Gastroesophageal sphincter (tissue), 4 donors: ENCODE results near the gene SLC3A2. TPM values are rescaled to one million over a fixed set of nuclear protein-coding genes. Genes with fewer than 3 reads are reported as not detected.
"Not testable (repeated sequence)": the region's sequence is repeated elsewhere in the genome, so short reads cannot be mapped to it uniquely, and the experiment has no call there.

Experiments
- ATAC-seq: fragments of 150-250 bp; one replicate; pipeline ENCODE4 v1.9.1; 2016; ENCODE audit warnings: mild to moderate bottlenecking, moderate library complexity
- H3K27ac ChIP-seq, 4 donors: fragments of 200-600 bp; sonication (generic) in 3 of 4; 1 replicate in 3 of 4; 2 replicates in 1 of 4; pipeline ENCODE4 v1.5.1; 2016 to 2019
- H3K27me3 ChIP-seq: fragments of 200-600 bp; sonication (generic); one replicate; pipeline ENCODE4 v1.5.1; 2019
- H3K36me3 ChIP-seq, 2 donors: fragments of 200-600 bp; sonication (generic); one replicate each; pipeline ENCODE4 v1.5.1; 2019; ENCODE audit warnings: control low read depth in 1 of 2
- H3K4me1 ChIP-seq, 3 donors: fragments of 200-600 bp; sonication (generic); 1 replicate in 2 of 3; 2 replicates in 1 of 3; pipeline ENCODE4 v1.5.1; 2016 to 2019; ENCODE audit warnings: control low read depth in 2 of 3
- H3K4me3 ChIP-seq, 2 donors: fragments of 200-600 bp; sonication (generic); one replicate each; pipeline ENCODE4 v1.5.1; 2019; ENCODE audit warnings: mild to moderate bottlenecking in 1 of 2, moderate library complexity in 1 of 2
- H3K9me3 ChIP-seq, 3 donors: fragments of 200-600 bp; sonication (generic); one replicate each; pipeline ENCODE4 v1.5.1; 2017 to 2019; ENCODE audit warnings: control low read depth in 2 of 3
- CTCF ChIP-seq, 4 experiments: fragments of 200-600 bp in 2 of 4; fragments of 450-650 bp in 2 of 4; sonication (generic) in 1 of 4; IDR thresholded peaks; one replicate each; pipeline ENCODE4 v1.5.1; 2017 to 2019; ENCODE audit warnings: antibody characterized with exemption in 4 of 4, mild to moderate bottlenecking in 2 of 4, moderate library complexity in 2 of 4
- EP300 ChIP-seq: sonication (generic); formaldehyde crosslinking; IDR thresholded peaks from one replicate; pipeline ENCODE4 v1.6.1; 2017; ENCODE audit warnings: antibody characterized with exemption, mild to moderate bottlenecking
- POLR2A ChIP-seq, 2 donors: fragments of 450-650 bp; IDR thresholded peaks; one replicate each; pipeline ENCODE4 v1.6.1; 2017; ENCODE audit warnings: antibody characterized with exemption in 2 of 2, mild to moderate bottlenecking in 2 of 2, moderate library complexity in 1 of 2
- POLR2AphosphoS5 ChIP-seq: sonication (generic); formaldehyde crosslinking; IDR thresholded peaks from one replicate; pipeline ENCODE4 v1.6.1; 2017; ENCODE audit warnings: antibody characterized with exemption
- WGBS, 2 donors: methylation state at CpG; one replicate each; pipeline ENCODE4 v1.1.5; 2018; ENCODE audit warnings: low coverage in 1 of 2; 5-methylcytosine and 5-hydroxymethylcytosine counted together
- total RNA-seq, 4 donors: library from RNA; depleted of rRNA; stranded (reverse); fragments of >200 nt; gene quantifications; one replicate each; pipeline ENCODE4 v1.1.0, GENCODE V29; 2016

The SLC3A2 gene
- total RNA-seq, 4 donors from 2014 or later: 66.9 to 144 (median 80.2) TPM

GRCh38 chr11:62835336-62835735, 45.4 kb upstream of the SLC3A2 start:
- WGBS, 2 donors: 88 to 89% methylated on average over 5 to 7 of the region's 8 CpGs
- Histone ChIP-seq H3K27ac (no peak overlapping the region), H3K9me3 (no peaks in the 10 kb centered on the region), H3K4me1 (peaks cover 0 to 66% (median 19%) of the 10 kb centered on the region in 3 donors), H3K27me3 (no peaks in the 10 kb centered on the region), H3K4me3 (no peak overlapping the region), H3K36me3 (peaks cover 0 to 46% of the 10 kb centered on the region in 2 donors)
- TF ChIP-seq POLR2A (IDR thresholded peaks at IDR 0.05): no peak
- TF ChIP-seq CTCF (IDR thresholded peaks at IDR 0.05): no peak
- TF ChIP-seq EP300: no peak
- TF ChIP-seq POLR2AphosphoS5: no peak
- no peak for ATAC-seq

DNA sequence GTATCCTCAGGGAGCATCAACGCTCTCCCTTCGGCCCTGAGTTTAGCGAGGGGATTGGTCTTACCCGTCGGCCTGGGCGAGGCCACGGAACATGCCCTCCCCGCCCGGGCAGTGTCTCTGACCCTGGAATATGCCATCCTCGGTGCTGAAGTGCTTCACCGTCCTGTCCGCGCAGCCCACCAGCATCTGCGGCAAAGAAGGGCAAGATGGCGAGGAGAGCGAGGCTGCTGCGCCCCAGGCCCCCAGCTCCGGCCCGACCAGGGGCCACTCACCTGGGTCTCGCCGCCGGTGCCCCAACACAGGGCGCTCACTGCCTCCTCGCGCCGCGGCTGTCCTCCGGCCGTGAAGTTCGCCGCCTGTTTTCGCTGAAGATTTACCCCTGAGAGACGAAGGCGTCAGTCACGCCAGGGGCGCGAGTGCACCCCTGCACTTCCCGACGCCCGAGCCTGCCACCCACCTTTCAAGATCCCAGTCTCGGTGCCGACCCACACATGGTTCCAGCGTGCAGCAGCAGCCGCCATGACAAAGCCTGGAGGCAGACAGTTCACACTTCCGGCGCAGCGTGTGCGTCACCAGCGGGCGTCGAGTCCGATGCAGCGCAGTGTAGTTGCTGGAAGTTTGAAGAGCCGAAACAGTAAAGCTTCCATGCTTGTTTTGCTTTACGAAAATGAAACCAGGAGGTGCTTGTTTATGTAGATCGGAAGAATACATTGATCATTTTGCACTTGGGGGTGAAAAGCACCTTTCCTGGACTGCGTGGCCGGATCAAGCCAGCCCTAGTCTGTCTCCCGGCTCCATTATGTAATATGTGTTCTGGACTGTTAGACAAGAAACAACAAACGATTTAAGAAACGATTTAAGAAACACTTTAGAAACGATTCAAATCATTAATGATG, 41.4 kb upstream of the SLC3A2 start, which contains the start of gene WDR74:
Gene WDR74 (minus strand): TSS at position 541 of the 896 bp plus-strand sequence. CDS start 20 bp downstream, at position 521.
- 0% methylated on average over 7 to 11 of the region's 62 CpGs for WGBS, 2 donors
- Histone ChIP-seq H3K9me3 (no peaks in the 10 kb centered on the region), H3K4me1 (peaks cover 0 to 57% (median 9%) of the 10 kb centered on the region in 3 donors), H3K27ac (peak within 1 kb of the TSS; percentile 94 to 98 (median 95)), H3K27me3 (no peaks in the 10 kb centered on the region), H3K4me3 (peak within 1 kb of the TSS; percentile 63 to 81), H3K36me3 (peaks cover 0 to 36% of the 10 kb centered on the region in 2 donors)
- ATAC-seq: peak; percentile 72
- TF ChIP-seq POLR2AphosphoS5 (peak; percentile 96), CTCF (IDR thresholded peaks at IDR 0.05) (no peak), POLR2A (IDR thresholded peaks at IDR 0.05) (peak; percentile 37 to 67), EP300 (no peak)

GRCh38 chr11:62840721-62841360, 39.9 kb upstream of the SLC3A2 start:
- not testable (repeated sequence) for H3K9me3 ChIP-seq, H3K27me3 ChIP-seq
- peak overlapping the region; percentile 94 to 98 (median 95) for H3K27ac ChIP-seq
- H3K4me3 ChIP-seq: peak overlapping the region; percentile 63 to 81
- H3K4me1 ChIP-seq: peaks cover 0 to 43% (median 9%) of the 10 kb centered on the region in 3 donors
- WGBS, 2 donors: 0 to 1% methylated on average over 11 to 30 of the region's 41 CpGs
- ATAC-seq: peak; percentile 27
- H3K36me3 ChIP-seq: peaks cover 0 to 20% of the 10 kb centered on the region in 2 donors

GRCh38 chr11:62841361-62842170, 39.1 kb upstream of the SLC3A2 start:
- WGBS, 2 donors: 0 to 1% methylated on average over 31 to 32 of the region's 33 CpGs
- Histone ChIP-seq H3K4me3 (peak overlapping the region; percentile 63 to 81), H3K27ac (peak overlapping the region; percentile 94 to 98 (median 95)), H3K4me1 (peaks cover 0 to 43% (median 9%) of the 10 kb centered on the region in 3 donors), H3K27me3 (no peaks in the 10 kb centered on the region), H3K9me3 (no peaks in the 10 kb centered on the region), H3K36me3 (peaks cover 0 to 13% of the 10 kb centered on the region in 2 donors)
- peak; percentile 81 for ATAC-seq
- TF ChIP-seq POLR2A (IDR thresholded peaks at IDR 0.05): peak; percentile 100
- no peak for TF ChIP-seq EP300
- TF ChIP-seq POLR2AphosphoS5: peak; percentile 100
- TF ChIP-seq CTCF (IDR thresholded peaks at IDR 0.05): peak in 2 of 4 experiments; percentile 2 to 37
